ENCODE results near the gene OR7A5. TPM values are rescaled to one million over a fixed set of nuclear protein-coding genes. Genes with fewer than 3 reads are reported as not detected.

The OR7A5 gene
- total RNA-seq, 1 donor from 2014 or later: not detected

DNA sequence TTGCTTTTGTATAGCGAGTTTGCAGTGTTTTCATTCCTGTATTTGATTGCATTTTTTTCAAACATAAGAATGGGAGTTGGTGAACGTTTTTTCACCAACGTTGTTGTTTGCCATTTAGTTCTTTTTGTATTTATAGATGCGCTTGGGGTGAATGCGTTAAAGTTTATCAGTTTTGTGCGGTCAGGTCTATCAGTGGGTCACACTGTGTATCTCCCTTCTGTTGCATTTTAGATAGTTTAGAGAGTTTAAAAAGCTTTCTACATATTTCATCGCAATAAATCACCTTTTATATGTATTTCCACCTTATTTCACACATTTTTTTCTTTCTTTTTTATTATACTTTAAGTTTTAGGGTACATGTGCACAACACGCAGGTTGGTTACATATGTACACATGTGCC is 16.4 kb downstream of the OR7A5 start:
- Histone ChIP-seq H3K27ac (no peak overlapping the region), H3K9me3 (no peaks in the 10 kb centered on the region), H3K4me1 (no peaks in the 10 kb centered on the region), H3K27me3 (ENCODE audit: low read depth) (no peaks in the 10 kb centered on the region), H3K4me3 (no peak overlapping the region), H3K36me3 (no peaks in the 10 kb centered on the region)
- no peak for ATAC-seq
- no peak for DNase-seq
- intact Hi-C loops (cut with DNase I): no loop called here
- TF ChIP-seq, protein P1, sequence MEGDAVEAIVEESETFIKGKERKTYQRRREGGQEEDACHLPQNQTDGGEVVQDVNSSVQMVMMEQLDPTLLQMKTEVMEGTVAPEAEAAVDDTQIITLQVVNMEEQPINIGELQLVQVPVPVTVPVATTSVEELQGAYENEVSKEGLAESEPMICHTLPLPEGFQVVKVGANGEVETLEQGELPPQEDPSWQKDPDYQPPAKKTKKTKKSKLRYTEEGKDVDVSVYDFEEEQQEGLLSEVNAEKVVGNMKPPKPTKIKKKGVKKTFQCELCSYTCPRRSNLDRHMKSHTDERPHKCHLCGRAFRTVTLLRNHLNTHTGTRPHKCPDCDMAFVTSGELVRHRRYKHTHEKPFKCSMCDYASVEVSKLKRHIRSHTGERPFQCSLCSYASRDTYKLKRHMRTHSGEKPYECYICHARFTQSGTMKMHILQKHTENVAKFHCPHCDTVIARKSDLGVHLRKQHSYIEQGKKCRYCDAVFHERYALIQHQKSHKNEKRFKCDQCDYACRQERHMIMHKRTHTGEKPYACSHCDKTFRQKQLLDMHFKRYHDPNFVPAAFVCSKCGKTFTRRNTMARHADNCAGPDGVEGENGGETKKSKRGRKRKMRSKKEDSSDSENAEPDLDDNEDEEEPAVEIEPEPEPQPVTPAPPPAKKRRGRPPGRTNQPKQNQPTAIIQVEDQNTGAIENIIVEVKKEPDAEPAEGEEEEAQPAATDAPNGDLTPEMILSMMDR (IDR thresholded peaks at IDR 0.05): no peak

DNA sequence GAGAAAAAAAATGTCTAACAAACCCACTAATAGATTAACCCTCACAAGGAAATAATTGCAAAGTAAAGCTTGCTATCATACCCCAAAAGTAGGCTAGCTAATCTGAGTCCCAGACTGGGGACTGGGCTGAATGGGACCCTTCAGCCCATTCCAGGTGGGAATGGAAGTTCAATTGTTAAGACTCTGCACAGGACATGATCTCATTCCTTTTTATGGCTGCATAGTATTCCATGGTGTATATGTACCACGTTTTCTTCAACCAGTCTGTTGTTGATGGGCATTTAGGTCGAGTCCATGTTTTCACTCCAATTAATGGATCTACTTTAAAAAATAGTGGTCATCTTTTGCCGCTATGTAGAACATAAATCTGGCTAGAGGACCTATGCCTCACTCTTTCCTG is 17.9 kb downstream of the OR7A5 start:
- Histone ChIP-seq H3K27ac (no peak overlapping the region), H3K27me3 (ENCODE audit: low read depth) (no peaks in the 10 kb centered on the region), H3K36me3 (no peaks in the 10 kb centered on the region), H3K9me3 (no peaks in the 10 kb centered on the region), H3K4me1 (no peaks in the 10 kb centered on the region), H3K4me3 (no peak overlapping the region)
- TF ChIP-seq, protein P1 (IDR thresholded peaks at IDR 0.05): no peak
- intact Hi-C loops (cut with DNase I): no loop called here
- no peak for DNase-seq
- no peak for ATAC-seq

DNA sequence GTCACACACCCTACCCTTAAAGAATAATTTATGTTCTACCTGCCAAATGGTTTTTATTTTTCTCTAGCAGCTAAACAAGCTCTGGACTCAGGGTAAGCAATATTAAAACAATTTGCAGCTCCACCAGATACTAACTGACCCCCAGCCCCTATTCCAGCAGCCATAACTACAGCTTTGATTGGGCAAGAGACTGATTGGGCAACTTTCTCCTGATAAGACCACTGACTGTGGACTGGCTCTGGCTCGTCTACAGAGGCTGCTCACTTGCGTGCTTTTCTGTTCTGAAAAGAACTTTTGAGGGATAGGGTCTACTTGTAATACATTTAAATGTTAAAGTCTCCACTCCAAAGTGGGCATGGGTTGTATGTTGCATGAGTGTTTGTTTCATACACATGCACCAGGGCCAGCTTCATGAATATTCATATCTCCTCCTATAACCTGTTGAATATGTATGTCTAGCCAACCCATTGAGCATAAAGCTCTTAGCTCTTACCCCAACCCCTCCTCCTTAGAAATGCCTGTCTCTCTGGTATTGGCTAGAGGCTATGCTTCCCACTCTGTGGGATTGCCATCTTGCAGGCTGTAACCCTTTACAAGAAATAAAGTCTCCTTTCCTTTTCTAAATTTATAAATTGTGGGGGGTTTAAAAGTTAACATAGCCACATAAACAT is 19.9 kb downstream of the OR7A5 start:
- ATAC-seq: no peak
- H3K36me3 ChIP-seq: no peaks in the 10 kb centered on the region
- TF ChIP-seq, protein P1 (IDR thresholded peaks at IDR 0.05): no peak
- DNase-seq: no peak
- no peaks in the 10 kb centered on the region for H3K27me3 ChIP-seq (ENCODE audit: low read depth)
- no peaks in the 10 kb centered on the region for H3K4me1 ChIP-seq
- intact Hi-C loops (cut with DNase I): no loop called here
- no peaks in the 10 kb centered on the region for H3K9me3 ChIP-seq
- no peak overlapping the region for H3K4me3 ChIP-seq
- H3K27ac ChIP-seq: no peak overlapping the region

DNA sequence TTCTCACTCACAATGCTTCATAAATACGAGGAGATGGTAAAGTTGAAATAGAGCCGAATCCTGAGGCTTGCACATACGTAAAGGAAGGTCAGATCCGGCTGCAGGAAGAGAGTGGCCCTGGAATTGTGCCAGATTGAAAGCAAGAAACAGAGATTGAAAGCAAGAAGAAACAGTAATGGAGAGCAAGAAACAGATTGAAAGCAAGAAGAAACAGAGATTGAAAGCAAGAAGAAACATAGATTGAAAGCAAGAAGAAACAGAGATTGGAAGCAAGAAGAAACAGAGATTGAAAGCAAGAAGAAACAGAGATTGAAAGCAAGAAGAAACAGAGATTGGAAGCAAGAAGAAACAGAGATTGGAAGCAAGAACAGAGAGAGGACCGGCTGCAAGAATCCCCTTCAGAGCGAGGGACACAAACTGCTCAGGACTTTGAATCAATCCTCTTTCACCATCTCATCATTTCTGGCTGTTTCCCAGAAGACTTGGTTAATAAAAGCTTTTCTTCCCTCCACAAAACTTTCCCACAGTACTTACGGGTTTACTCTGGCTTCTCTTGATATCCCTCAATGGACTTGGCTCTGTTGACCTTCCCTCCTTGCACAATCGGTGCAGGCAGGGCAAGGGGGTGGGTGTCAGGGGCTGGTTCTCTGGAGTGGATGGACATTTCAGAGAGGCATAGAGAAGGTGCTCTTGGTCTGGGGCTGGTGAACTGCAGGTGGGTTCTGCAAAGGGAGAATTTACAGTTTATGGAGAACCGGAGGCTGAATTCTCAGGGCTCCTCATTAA is 25.5 kb downstream of the OR7A5 start:
- TF ChIP-seq, protein P1 (IDR thresholded peaks at IDR 0.05): no peak
- DNase-seq: no peak
- H3K4me3 ChIP-seq: no peak overlapping the region
- no peaks in the 10 kb centered on the region for H3K4me1 ChIP-seq
- no peaks in the 10 kb centered on the region for H3K27me3 ChIP-seq (ENCODE audit: low read depth)
- no peaks in the 10 kb centered on the region for H3K9me3 ChIP-seq
- no peaks in the 10 kb centered on the region for H3K36me3 ChIP-seq
- peak; percentile 38 to 73 for ATAC-seq
- no peak overlapping the region for H3K27ac ChIP-seq
- intact Hi-C loops (cut with DNase I): no loop called here

DNA sequence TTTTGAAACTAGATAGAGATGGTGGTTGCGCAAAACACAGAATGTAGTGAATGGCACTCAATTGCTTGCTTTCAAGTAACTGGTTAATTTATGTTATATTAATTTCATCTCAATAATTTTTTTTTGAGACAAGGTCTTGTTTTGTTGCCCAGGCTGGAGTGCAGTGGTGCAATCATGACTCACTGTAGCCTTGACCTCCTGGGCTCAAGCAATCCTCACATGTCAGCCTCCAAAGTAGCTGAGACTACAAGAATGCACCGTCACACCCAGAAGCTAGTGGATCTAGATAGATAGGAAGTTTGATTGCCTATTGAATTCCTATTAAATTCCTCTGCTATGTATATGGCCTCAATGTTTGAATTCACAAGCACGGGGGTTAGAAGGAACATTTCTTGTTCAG is 30.2 kb downstream of the OR7A5 start:
- DNase-seq: no peak
- no peaks in the 10 kb centered on the region for H3K36me3 ChIP-seq
- H3K4me3 ChIP-seq: no peak overlapping the region
- ATAC-seq: no peak
- no peak overlapping the region for H3K27ac ChIP-seq
- TF ChIP-seq, protein P1 (IDR thresholded peaks at IDR 0.05): no peak
- H3K4me1 ChIP-seq: no peaks in the 10 kb centered on the region
- H3K9me3 ChIP-seq: no peaks in the 10 kb centered on the region
- intact Hi-C loops (cut with DNase I): no loop called here
- no peaks in the 10 kb centered on the region for H3K27me3 ChIP-seq (ENCODE audit: low read depth)

Measured in lower lobe of right lung (tissue), 2 donors.